T-helper 1 cell treated with Interleukin-12 subunit alpha and Interleukin-12 subunit beta and Interleukin-4 antibody, amounts not matched to agents 30 ng/mL and 1 ng/mL, for 36 hours (primary cell): ENCODE results near the gene UBR3. TPM values are rescaled to one million over a fixed set of nuclear protein-coding genes. Genes with fewer than 3 reads are reported as not detected.
"Not testable (repeated sequence)": the region's sequence is repeated elsewhere in the genome, so short reads cannot be mapped to it uniquely, and the experiment has no call there.

Experiments
- intact Hi-C: fragments of 100-400 bp; cut with micrococcal nuclease; formaldehyde crosslinking; loops from one replicate; pipeline ENCODE4 v1.15.1; 2024
- total RNA-seq: library from RNA; stranded (reverse); gene quantifications from 2 replicates; pipeline ENCODE4 v1.2.3, GENCODE V29; 2022

UBR3 gene
- total RNA-seq, 1 donor from 2014 or later = 27.1 TPM

- intact Hi-C loops = no loop called here
These were observed 263.0 kb downstream of the UBR3 start for GRCh38 chr2:170090229-170090628.

- intact Hi-C loops = no loop called here
These were observed 264.2 kb downstream of the UBR3 start for GRCh38 chr2:170091436-170091835.

- intact Hi-C loops = no loop called here
These were observed 265.3 kb downstream of the UBR3 start for GRCh38 chr2:170092436-170093060.

GRCh38 chr2:170095380-170095779 is 268.1 kb downstream of the UBR3 start:
- intact Hi-C loops = no loop called here

GRCh38 chr2:170098626-170099312 is 271.5 kb downstream of the UBR3 start:
- intact Hi-C loops = no loop called here

- intact Hi-C loops = no loop called here
These were observed 274.5 kb downstream of the UBR3 start for GRCh38 chr2:170101789-170102188.

GRCh38 chr2:170106102-170106840 is 279.0 kb downstream of the UBR3 start:
- intact Hi-C loops = no loop called here

GRCh38 chr2:170113168-170113894 is 286.1 kb downstream of the UBR3 start:
- intact Hi-C loops = no loop called here

GRCh38 chr2:170115501-170116229 is 288.4 kb downstream of the UBR3 start:
- intact Hi-C loops = no loop called here

GRCh38 chr2:170118641-170119040 is 291.4 kb downstream of the UBR3 start:
- intact Hi-C loops = no loop called here

- intact Hi-C loops = not testable (repeated sequence)
These were observed 292.1 kb downstream of the UBR3 start for GRCh38 chr2:170119326-170119725.

- intact Hi-C loops = no loop called here
These were observed 294.4 kb downstream of the UBR3 start for GRCh38 chr2:170121689-170122088.

- intact Hi-C loops = no loop called here
These were observed 295.8 kb downstream of the UBR3 start for GRCh38 chr2:170122883-170123547.

- intact Hi-C loops = no loop called here
These were observed 296.3 kb downstream of the UBR3 start for GRCh38 chr2:170123593-170123992.

GRCh38 chr2:170126138-170126728 is 299.0 kb downstream of the UBR3 start:
- intact Hi-C loops = not testable (repeated sequence)

Other genes with a start within 250 kb of the UBR3 start
- 52.3 and 60.2 TPM in 2 replicates for gene PPIG, start 243.1 kb upstream of the UBR3 start, total RNA-seq
- gene CFAP210, start 133.0 kb upstream of the UBR3 start, total RNA-seq = not detected in 2 replicates
- 2.1 and 3.0 TPM in 2 replicates for gene PHOSPHO2, start 133.0 kb upstream of the UBR3 start, total RNA-seq
- gene KLHL23, start 93.6 kb upstream of the UBR3 start, total RNA-seq = 4.8 and 5.3 TPM in 2 replicates
- 82.4 and 86.4 TPM in 2 replicates for gene SSB, start 28.6 kb upstream of the UBR3 start, total RNA-seq
- 52.1 and 56.1 TPM in 2 replicates for gene METTL5, start 2.5 kb upstream of the UBR3 start, total RNA-seq